SK-N-SH treated with all-trans-retinoic acid at 6 μM for 48 hours (cell line): Measurements from ENCODE around the gene TEX101.

Source experiments
- BACH2 ChIP-seq: fragments of 250-450 bp; sonication (Bioruptor Pico); IDR thresholded peaks from 2 replicates; pipeline ENCODE4 v1.9.0; 2021; ENCODE audit warnings: mild to moderate bottlenecking, borderline replicate concordance
- CSDC2 ChIP-seq: fragments of 250-450 bp; sonication (Bioruptor Pico); IDR thresholded peaks from 2 replicates; pipeline ENCODE4 v1.5.0; 2020; ENCODE audit warnings: mild to moderate bottlenecking, moderate library complexity
- SNAI2 ChIP-seq: fragments of 250-450 bp; sonication (Bioruptor Pico); IDR thresholded peaks from 2 replicates; pipeline ENCODE4 v1.5.0; 2020; ENCODE audit warnings: mild to moderate bottlenecking, moderate library complexity
- TOX ChIP-seq: fragments of 250-450 bp; sonication (Bioruptor Pico); IDR thresholded peaks from 2 replicates; pipeline ENCODE4 v1.8.0; 2021; ENCODE audit warnings: mild to moderate bottlenecking, moderate library complexity, borderline replicate concordance
- TF ChIP-seq, protein P1 (sequence below): fragments of 250-450 bp; sonication (Bioruptor Pico); IDR thresholded peaks from 2 replicates; pipeline ENCODE4 v1.8.0; 2020; ENCODE audit warnings: mild to moderate bottlenecking, moderate library complexity, borderline replicate concordance

DNA sequence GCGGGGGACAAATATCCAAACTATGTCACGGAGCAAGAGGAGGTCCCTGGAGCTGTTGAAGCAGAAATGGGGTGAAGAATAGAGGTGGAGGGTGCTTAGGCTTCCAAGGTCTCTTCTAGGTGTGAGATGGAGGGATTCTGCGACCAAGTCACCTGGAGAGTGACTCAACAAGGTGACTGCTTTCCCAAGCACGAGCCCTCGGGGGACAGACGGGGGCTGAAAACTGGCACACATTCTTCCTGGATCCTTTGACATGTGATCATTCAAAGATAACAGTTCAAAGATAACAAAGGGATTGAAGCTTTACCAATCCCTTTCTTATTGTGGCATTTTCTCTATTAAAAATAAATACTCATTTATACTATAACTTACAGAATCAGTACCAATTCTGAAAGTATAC is 2.2 kb upstream of the TEX101 start:
- TF ChIP-seq BACH2 (no peak), TOX (CRISPR knock-in tag) (no peak), SNAI2 (CRISPR knock-in tag) (no peak), CSDC2 (CRISPR knock-in tag) (no peak)
- TF ChIP-seq, protein P1, sequence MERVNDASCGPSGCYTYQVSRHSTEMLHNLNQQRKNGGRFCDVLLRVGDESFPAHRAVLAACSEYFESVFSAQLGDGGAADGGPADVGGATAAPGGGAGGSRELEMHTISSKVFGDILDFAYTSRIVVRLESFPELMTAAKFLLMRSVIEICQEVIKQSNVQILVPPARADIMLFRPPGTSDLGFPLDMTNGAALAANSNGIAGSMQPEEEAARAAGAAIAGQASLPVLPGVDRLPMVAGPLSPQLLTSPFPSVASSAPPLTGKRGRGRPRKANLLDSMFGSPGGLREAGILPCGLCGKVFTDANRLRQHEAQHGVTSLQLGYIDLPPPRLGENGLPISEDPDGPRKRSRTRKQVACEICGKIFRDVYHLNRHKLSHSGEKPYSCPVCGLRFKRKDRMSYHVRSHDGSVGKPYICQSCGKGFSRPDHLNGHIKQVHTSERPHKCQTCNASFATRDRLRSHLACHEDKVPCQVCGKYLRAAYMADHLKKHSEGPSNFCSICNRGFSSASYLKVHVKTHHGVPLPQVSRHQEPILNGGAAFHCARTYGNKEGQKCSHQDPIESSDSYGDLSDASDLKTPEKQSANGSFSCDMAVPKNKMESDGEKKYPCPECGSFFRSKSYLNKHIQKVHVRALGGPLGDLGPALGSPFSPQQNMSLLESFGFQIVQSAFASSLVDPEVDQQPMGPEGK (CRISPR knock-in tag), result no peak
